Inferior parietal cortex (tissue), 1 donor: ENCODE results near the gene RIMS3.

ENCODE experiments used
- DNase-seq: peaks from one replicate; pipeline ENCODE4 v3.0.0-alpha.2; 2016; ENCODE audit errors: extremely low spot score

RIMS3 gene

GRCh38 chr1:40691538-40692428 is 26.3 kb upstream of the RIMS3 start, which contains the start of gene NFYC:
TSS of gene NFYC (plus strand) at chr1:40691704. CDS start at chr1:40738844, 47,140 bp downstream.
- peak; percentile 99 for DNase-seq

- peak; percentile 20 for DNase-seq
Observed at GRCh38 chr1:40690771-40691537, 25.5 kb upstream of the RIMS3 start.

GRCh38 chr1:40689737-40690136 is 24.3 kb upstream of the RIMS3 start:
- no peak for DNase-seq

- DNase-seq = no peak
Observed at GRCh38 chr1:40687661-40688060, 22.2 kb upstream of the RIMS3 start.

- no peak for DNase-seq
Observed at GRCh38 chr1:40687059-40687458, 21.6 kb upstream of the RIMS3 start.

GRCh38 chr1:40684669-40685068 is 19.2 kb upstream of the RIMS3 start:
- no peak for DNase-seq

- no peak for DNase-seq
Observed at GRCh38 chr1:40679165-40679953, 13.9 kb upstream of the RIMS3 start.

GRCh38 chr1:40676501-40676900 is 11.0 kb upstream of the RIMS3 start:
- no peak for DNase-seq

- DNase-seq = no peak
Observed at GRCh38 chr1:40673452-40673851, 8.0 kb upstream of the RIMS3 start.

GRCh38 chr1:40668769-40669525 is 3.5 kb upstream of the RIMS3 start:
- DNase-seq = peak; percentile 85

- DNase-seq = no peak
Observed at GRCh38 chr1:40664791-40665190, 691 bp downstream of the RIMS3 start.

- no peak for DNase-seq
Observed at GRCh38 chr1:40664167-40664537, 1.3 kb downstream of the RIMS3 start.

- DNase-seq = no peak
Observed at GRCh38 chr1:40663324-40664166, 1.9 kb downstream of the RIMS3 start.

GRCh38 chr1:40662864-40663263 is 2.6 kb downstream of the RIMS3 start:
- DNase-seq = no peak

GRCh38 chr1:40662151-40662550 is 3.3 kb downstream of the RIMS3 start:
- no peak for DNase-seq

- no peak for DNase-seq
Observed at GRCh38 chr1:40661678-40662077, 3.8 kb downstream of the RIMS3 start.

GRCh38 chr1:40659649-40659947 is 5.9 kb downstream of the RIMS3 start:
- DNase-seq = no peak

- no peak for DNase-seq
Observed at GRCh38 chr1:40658751-40659648, 6.5 kb downstream of the RIMS3 start.

GRCh38 chr1:40657046-40657445 is 8.4 kb downstream of the RIMS3 start:
- DNase-seq = no peak
